ENCODE measurements around the gene TDRD3. TPM values are rescaled to one million over a fixed set of nuclear protein-coding genes. Genes with fewer than 3 reads are reported as not detected.
"Not testable (repeated sequence)": the region's sequence is repeated elsewhere in the genome, so short reads cannot be mapped to it uniquely, and the experiment has no call there.

TDRD3 gene
- total RNA-seq, 6 experiments from 2014 or later, result 11.5 to 13.3 (median 12.3) TPM

DNA sequence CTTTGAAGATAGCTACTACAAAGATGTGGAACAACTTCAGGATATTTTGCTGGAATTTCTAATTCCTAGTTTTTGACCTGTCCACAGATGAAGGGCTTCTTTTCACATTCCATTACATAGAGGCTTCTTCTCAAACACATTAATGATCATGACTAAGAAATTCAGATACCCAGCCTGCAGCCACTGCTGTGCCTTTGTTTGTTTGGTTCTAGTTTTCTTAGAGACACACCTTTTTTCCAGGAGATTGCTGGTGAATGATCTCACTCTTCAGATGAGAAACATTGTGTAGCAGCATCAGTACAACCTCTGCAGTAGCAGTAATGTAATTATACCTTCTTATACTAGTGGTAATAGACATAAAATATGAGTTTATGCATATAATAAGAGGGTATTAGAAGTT lies 5.0 kb downstream of the TDRD3 start:
- H3K9me3 Mint-ChIP-seq, result no peaks in the 10 kb centered on the region
- H3K4me3 Mint-ChIP-seq, result no peak overlapping the region
- no peak overlapping the region for H3K27ac Mint-ChIP-seq
- TF ChIP-seq, protein P1, sequence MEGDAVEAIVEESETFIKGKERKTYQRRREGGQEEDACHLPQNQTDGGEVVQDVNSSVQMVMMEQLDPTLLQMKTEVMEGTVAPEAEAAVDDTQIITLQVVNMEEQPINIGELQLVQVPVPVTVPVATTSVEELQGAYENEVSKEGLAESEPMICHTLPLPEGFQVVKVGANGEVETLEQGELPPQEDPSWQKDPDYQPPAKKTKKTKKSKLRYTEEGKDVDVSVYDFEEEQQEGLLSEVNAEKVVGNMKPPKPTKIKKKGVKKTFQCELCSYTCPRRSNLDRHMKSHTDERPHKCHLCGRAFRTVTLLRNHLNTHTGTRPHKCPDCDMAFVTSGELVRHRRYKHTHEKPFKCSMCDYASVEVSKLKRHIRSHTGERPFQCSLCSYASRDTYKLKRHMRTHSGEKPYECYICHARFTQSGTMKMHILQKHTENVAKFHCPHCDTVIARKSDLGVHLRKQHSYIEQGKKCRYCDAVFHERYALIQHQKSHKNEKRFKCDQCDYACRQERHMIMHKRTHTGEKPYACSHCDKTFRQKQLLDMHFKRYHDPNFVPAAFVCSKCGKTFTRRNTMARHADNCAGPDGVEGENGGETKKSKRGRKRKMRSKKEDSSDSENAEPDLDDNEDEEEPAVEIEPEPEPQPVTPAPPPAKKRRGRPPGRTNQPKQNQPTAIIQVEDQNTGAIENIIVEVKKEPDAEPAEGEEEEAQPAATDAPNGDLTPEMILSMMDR (IDR thresholded peaks at IDR 0.05), result no peak
- DNase-seq, result peak; percentile 24
- 0 out of 2 replicates have a peak, but pooled peaks cover under 1% of the 10 kb centered on the region for H3K27me3 Mint-ChIP-seq (ENCODE audit: insufficient read depth)
- no peaks in the 10 kb centered on the region for H3K36me3 Mint-ChIP-seq (ENCODE audit: low read depth)
- peaks cover 36% of the 10 kb centered on the region for H3K4me1 Mint-ChIP-seq (ENCODE audit: low read depth)

DNA sequence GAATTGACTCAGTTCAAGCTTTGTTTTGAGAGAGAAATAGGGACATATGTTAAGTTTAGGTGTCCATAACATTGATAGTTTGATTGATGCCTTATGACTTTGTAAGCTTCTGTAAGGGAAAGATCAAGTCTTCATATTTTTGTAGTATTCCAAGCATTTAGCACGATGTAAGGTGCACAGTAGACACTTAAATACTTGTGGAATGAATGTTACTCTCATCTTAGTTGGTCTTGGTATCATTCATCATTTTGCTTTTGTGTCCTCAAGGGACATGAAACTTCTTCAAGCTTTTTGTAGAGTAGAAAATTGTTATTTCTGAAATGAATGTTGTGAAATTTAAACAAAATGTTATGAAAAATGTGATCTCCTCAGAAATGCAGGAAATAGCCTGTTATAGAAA lies 10.1 kb downstream of the TDRD3 start:
- peaks cover 14% of the 10 kb centered on the region for H3K36me3 Mint-ChIP-seq (ENCODE audit: low read depth)
- H3K4me1 Mint-ChIP-seq (ENCODE audit: low read depth), result peaks cover 2% of the 10 kb centered on the region
- no peak overlapping the region for H3K27ac Mint-ChIP-seq
- H3K27me3 Mint-ChIP-seq (ENCODE audit: insufficient read depth), result no peaks in the 10 kb centered on the region
- no peak for DNase-seq
- no peaks in the 10 kb centered on the region for H3K9me3 Mint-ChIP-seq
- no peak overlapping the region for H3K4me3 Mint-ChIP-seq
- TF ChIP-seq, protein P1 (IDR thresholded peaks at IDR 0.05), result no peak

DNA sequence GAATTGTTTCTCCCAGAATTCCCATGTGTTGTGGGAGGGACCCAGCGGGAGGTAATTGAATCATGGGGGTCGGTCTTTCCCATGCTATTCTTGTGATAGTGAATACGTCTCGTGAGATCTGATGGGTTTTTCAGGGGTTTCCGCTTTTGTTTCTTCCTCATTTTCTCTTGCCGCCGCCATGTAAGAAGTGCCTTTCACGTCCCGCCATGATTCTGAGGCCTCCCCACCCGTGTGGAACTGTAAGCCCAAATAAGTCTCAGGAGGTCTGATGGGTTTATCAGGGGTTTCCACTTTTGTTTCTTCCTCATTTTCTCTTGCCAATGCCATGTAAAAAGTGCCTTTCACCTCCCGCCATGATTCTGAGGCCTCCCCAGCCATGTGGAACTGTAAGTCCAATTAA lies 10.8 kb downstream of the TDRD3 start:
- H3K4me3 Mint-ChIP-seq; DNase-seq; H3K27ac Mint-ChIP-seq; H3K9me3 Mint-ChIP-seq; H3K4me1 Mint-ChIP-seq (ENCODE audit: low read depth); H3K27me3 Mint-ChIP-seq (ENCODE audit: insufficient read depth): not testable (repeated sequence)
- H3K36me3 Mint-ChIP-seq (ENCODE audit: low read depth), result peaks cover 14% of the 10 kb centered on the region

DNA sequence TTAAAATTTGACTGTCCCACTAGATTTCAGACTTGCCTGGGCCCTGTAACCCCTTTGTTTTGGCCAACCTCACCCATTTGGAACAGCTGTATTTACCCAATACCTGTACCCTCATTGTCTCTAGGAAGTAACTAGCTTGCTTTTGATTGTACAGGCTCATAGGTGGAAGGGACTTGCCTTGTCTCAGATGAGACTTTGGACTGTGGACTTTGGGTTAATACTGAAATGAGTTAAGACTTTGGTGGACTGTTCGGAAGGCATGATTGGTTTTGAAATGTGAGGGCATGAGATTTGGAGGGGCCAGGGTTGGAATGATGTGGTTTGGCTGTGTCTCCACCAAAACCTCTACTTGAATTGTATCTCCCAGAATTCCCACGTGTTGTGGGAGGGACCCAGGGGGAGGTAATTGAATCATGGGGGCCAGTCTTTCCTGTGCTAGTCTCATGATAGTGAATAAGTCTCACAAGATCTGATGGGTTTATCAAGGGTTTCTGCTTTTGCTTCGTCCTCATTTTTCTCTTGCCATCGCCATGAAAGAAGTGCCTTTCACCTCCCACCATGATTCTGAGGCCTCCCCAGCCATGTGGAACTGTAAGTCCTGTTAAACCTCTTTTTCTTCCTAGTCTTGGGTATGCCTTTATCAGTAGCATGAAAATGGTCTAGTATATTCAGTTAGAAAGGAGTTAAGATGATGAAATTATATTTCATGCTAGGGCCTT lies 12.7 kb downstream of the TDRD3 start:
- not testable (repeated sequence) for H3K4me1 Mint-ChIP-seq (ENCODE audit: low read depth); H3K27ac Mint-ChIP-seq; H3K4me3 Mint-ChIP-seq; H3K27me3 Mint-ChIP-seq (ENCODE audit: insufficient read depth); DNase-seq; H3K9me3 Mint-ChIP-seq
- peaks cover 14% of the 10 kb centered on the region for H3K36me3 Mint-ChIP-seq (ENCODE audit: low read depth)

DNA sequence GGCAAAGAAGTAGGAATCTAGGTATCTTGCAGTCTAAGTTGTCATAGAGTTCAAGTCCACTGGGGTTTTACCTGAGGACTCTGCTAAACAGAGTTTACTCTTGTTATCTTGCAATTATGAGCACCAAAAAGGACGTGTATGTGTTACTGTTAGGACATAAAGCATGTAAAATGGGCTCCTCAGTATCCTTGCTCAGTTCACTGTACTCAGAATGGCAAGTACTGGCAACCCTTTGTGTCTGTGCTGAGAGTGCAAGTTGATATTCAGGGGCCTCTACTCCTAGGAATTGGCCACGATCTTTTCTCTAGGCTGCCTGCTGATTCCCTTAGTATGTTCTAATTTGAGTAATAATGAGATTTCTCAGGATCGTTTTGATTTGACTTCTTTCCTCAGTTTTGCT lies 13.3 kb downstream of the TDRD3 start:
- TF ChIP-seq, protein P1 (IDR thresholded peaks at IDR 0.05), result no peak
- Mint-ChIP-seq H3K27me3 (ENCODE audit: insufficient read depth) (no peaks in the 10 kb centered on the region), H3K36me3 (ENCODE audit: low read depth) (peaks cover 14% of the 10 kb centered on the region), H3K9me3 (no peaks in the 10 kb centered on the region), H3K27ac (no peak overlapping the region), H3K4me1 (ENCODE audit: low read depth) (no peaks in the 10 kb centered on the region), H3K4me3 (no peak overlapping the region)
- DNase-seq, result no peak

DNA sequence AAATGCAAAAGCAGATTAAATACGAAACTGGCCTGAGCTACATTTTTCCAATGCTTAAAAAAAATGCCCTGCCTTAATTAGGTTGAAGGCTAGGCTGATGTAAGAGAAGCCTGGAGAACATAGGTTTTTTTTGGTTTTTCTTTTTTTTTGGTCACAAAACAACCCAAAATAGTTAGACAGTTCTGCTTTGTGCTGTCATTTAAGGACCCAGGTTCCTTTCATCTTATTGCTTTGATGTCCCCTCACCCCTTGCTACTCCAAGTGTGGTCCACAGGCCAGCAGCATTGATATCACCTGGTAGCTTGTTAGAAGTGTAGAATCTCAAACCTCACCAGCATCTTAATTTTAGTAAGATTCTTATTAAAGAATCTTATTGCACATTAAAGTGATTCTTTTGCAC lies 14.4 kb downstream of the TDRD3 start:
- Mint-ChIP-seq H3K27ac (no peak overlapping the region), H3K4me3 (no peak overlapping the region), H3K4me1 (ENCODE audit: low read depth) (no peaks in the 10 kb centered on the region), H3K9me3 (no peaks in the 10 kb centered on the region), H3K27me3 (ENCODE audit: insufficient read depth) (no peaks in the 10 kb centered on the region), H3K36me3 (ENCODE audit: low read depth) (peaks cover 14% of the 10 kb centered on the region)
- TF ChIP-seq, protein P1 (IDR thresholded peaks at IDR 0.05), result no peak
- DNase-seq, result no peak
